Umbilical cord (tissue), 2 donors: ENCODE measurements around the gene LEKR1. TPM values are rescaled to one million over a fixed set of nuclear protein-coding genes. Genes with fewer than 3 reads are reported as not detected.

Experiments used
- DNase-seq: peaks from one replicate; pipeline ENCODE4 v3.0.0-alpha.2; 2015; ENCODE audit warnings: low spot score
- total RNA-seq: library from RNA; depleted of rRNA; stranded (reverse); fragments of >200 nt; gene quantifications from one replicate; pipeline ENCODE4 v1.2.3, GENCODE V29; 2014; ENCODE audit warnings: low replicate concordance; ENCODE audit not compliant: insufficient read depth

The LEKR1 gene
- total RNA-seq, 1 donor from 2014 or later = 8.4 TPM

DNA sequence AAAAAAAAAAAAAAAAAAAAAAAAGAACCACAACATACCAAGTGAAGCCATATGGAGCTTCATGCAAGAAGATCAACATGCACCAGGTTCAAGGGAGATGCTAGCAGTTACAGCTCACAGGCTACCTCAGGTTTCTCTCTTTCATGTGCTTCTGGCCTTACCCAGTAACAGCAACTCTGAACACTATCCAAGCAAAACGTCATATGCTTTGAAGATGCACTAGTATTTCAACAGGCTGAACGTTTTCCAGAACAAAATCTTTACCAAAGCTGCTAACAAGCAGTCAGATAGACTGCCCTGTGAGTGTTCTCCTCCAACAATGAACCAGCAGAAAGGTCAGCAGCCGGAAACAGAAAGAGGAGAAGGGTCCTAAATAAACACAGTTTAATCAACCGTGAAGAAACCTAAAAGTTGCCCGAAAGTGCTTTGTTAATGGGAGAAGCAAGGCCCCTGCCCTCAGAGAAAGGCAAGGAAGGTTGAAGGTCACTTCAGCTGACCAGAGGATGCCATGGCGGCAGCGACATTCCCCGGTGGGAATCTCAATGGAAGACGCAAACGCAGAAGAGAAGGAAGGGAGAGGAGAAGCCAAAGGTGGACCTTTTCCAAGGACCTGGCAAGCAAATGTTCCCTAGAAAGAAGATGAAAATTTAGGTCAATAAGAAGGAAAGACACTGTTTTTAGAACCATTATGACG lies 253.7 kb downstream of the LEKR1 start:
- DNase-seq = peak; percentile 92

DNA sequence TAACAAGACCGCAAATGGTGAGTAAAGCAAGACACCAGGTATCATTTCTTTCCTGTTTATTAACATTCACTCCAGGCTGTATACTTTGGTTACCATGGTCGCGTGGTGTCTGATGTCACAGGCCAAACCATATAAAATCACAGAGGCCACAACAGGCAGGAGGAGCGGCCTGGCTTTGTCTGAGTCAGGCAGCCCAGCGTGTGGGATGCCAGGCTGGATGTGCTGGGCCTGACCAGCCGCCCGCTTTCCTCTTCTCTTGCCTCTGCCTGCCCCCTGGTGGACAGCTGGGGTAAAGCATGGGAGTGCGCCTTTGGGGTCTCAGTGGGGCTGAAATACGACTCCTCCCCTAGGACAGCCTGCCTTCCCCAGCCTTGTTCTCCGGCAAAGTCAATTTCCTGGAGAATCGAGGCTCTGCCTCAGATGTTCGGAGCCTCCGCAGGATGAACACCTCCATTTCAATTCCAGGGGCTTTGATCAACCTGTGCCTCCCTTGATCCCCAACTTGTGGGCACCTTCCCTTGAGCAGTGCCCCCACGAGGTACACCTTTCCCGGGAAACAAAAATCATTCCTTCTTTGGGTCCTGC lies 255.6 kb downstream of the LEKR1 start:
- DNase-seq = peak; percentile 91

GRCh38 chr3:157082305-157082982 lies 256.3 kb downstream of the LEKR1 start:
- peak; percentile 46 for DNase-seq

DNA sequence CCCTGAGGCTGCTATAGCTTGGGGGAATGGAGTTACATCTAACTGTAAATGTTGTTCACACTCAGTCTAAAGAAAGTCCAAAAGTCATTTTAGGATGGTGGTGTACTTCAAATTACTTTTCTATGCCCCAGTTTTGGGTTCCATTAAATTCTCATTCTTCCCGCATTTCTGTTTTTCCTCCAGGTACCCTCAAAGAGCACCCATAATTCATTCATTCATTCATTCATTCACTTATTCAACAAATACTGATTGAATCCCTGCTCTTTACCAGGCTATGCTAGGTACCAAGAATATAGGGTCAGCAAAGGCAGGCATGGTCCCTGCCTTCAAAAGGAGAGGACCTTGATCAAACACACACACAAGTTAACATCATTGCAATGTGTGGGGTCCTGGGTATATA lies 257.7 kb downstream of the LEKR1 start:
- DNase-seq = no peak

GRCh38 chr3:157086060-157086750 lies 260.1 kb downstream of the LEKR1 start:
- no peak for DNase-seq

- no peak for DNase-seq
Observed at GRCh38 chr3:157086775-157087174, 260.6 kb downstream of the LEKR1 start.

DNA sequence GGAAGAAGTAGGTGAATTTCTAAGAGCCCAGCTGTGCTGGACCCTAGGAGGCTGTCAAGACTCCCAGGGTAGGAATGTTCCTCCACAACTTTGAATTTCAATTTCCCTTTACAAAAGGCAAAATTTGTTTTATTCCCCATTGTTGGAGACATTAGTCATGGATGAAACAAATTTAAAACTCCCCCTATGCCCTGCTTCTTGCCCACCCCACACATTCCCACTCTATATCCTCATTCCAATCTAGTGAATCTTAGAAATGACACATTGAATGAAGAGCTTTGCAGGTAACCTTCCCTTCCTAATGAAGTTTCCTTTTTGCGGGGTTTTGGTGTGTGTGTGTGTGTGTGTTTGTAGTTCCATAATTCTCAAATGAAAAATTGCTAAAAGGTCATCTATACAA lies 261.2 kb downstream of the LEKR1 start:
- no peak for DNase-seq

GRCh38 chr3:157087780-157088600 lies 261.8 kb downstream of the LEKR1 start:
- DNase-seq = peak; percentile 78

DNA sequence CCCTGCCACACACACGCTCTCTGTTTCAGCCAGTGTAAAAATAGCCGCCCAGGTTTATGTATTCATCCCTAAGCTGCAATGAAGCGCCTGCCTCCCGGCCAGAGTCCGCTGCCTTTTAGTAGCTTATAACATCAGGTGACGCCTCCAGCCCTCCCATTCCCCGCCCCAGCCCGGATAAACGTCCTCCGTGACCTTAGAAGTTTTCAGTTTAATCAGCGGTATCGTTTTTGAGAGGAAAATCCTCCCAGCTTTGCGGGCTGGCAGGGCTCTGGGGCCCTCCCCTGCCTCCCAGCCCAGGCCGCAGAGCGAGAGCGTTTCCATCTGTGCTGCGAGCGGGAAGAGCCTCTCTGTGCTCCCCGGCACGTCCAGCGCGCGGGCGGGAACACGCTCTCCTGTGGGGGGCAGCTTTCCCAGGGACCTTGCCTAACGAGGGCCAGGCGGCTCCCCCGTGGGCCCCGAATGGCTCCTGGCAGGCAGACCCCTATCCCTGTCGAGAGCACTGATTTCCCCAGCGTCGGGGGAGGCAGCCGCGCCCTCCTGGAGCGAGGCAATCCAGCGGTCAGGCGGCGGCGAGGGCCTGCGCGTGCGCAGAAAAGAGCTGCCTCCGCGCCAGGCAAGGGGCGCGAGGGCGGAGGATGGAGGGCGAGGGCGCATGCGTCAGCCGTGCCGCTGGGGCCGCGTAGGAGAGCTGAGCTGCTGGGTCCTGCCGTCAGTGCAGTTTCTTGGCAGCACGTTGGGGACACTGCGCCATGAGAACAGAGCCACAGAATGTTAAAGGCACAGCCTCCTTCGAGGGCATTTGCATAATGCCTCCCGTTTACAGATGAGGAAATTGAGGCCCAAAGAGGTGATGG lies 262.7 kb downstream of the LEKR1 start:
- DNase-seq = peak; percentile 99

DNA sequence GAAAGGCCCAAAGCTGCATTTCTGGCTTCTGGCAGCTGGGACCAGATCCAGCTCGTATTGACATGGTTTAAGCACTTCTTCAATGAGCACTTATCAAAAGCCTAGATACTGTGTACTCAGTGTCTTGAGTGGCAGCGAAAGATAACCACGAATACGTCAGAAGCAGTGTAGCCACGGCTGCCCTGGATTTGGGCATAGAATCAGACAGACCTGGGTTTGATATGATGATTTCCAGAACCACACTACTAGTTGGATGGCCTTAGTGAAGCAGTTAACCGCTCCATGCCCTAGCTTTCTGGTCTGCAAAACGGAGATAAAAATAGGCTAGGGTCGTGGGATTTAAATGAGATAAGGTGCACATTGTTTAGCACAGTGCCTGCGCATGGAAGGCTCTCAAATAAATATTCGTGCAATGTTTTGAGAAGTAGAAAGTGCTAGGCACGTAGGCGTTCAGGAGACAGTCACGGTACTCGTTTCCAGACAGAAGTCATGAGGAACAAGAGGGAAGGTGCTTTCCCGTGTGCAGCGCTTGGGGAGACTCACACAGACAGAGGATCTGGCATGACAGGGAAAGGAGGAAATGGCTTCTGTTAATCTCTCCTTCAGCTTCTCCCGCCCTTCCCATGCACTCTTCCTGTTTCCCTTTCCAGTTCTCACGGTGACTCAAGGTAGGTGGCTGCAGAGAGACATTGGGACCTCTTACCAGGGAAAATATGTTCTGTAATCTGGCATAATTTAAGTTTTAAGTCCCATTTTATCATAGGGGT lies 263.5 kb downstream of the LEKR1 start:
- peak; percentile 97 for DNase-seq

- DNase-seq = no peak
Observed at GRCh38 chr3:157091083-157091833, 265.1 kb downstream of the LEKR1 start.

- no peak for DNase-seq
Observed at GRCh38 chr3:157092230-157092629, 266.1 kb downstream of the LEKR1 start.

DNA sequence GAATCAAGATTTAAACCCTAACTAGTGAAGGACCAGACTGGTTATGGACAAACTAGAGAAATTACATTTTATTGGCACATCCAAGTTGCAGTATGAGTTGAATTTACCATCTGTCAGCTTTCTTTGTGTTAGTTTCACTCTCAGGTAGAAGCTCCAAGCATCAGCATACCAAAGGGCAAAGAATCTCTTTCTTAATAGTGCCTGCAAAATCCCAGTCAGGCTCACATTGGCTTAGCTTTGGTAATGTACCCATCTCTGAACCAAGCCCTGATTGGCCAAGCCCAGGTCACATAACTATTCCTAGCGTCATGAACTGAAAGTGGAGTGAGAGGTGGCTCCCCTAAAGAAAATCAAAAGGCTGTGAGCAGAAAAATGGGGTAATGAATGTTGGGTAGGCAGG lies 266.9 kb downstream of the LEKR1 start:
- DNase-seq = no peak

- DNase-seq = no peak
Observed at GRCh38 chr3:157094301-157094700, 268.1 kb downstream of the LEKR1 start.

DNA sequence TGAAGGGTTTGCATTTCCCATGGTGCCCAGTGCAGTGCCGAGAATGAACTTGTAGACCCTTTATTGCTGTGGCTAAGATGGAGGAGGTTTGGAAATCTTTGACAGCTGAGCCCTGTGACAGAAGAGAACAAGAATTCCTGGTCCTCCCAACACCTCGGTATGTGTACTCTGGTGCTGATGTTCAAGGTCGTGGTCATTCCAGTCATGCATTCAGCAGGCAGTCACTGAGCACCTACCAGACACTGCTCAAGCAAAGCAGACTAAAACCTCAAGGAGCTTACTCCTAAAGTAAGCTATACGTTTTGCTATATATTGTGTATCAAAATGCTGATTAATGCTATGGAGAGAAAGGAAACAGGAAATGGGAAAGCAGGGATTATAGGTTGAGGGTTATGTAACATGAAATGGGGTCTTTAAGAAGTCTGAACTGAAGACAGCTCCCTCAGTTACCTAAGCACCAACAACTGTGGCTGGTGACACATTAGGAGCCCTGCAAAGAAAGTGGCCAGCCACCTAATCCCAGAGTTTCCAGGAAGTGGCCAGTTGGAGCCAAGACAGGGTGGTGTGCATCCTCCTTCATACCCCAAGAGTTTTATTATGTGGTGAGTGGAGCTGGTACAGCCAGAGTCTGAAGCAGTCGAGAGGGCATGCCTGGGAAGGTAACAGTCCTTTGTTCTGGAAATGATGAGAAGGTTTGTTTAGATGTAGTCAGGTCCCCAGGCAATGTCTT lies 268.8 kb downstream of the LEKR1 start:
- DNase-seq = no peak
